HepG2 (cell line): Measurements from ENCODE around the gene PMS2. TPM values are rescaled to one million over a fixed set of nuclear protein-coding genes. Genes with fewer than 3 reads are reported as not detected.

ENCODE experiments used
- ATAC-seq: fragments of 200-7000 bp; cut with Tn5 transposase; 3 replicates; pipeline ENCODE4 v1.9.1; 2020; ENCODE audit warnings: mild to moderate bottlenecking, moderate library complexity
- BruUV-seq: library from RNA; stranded (reverse); fragments of 400-500 nt; replicated peaks from 2 replicates; lab custom pipeline; 2021; lab: Mats Ljungman, UMichigan
- CTCF ChIA-PET: fragments of 300-600 bp; formaldehyde crosslinking; extraction: SDS; loops from one replicate; lab custom pipeline; 2021; ENCODE audit warnings: low total read pairs, inconsistent platforms, low intra/inter-chr PET ratio; lab: Yijun Ruan, JAX
- POLR2A ChIA-PET: fragments of 350-600 bp; sonication (Branson Sonifier 250); formaldehyde crosslinking; loops from one replicate; lab custom pipeline; 2020; ENCODE audit warnings: antibody characterized with exemption, inconsistent platforms; lab: Yijun Ruan, JAX
- DNase-seq: peaks from one replicate; pipeline ENCODE4 v3.0.0-alpha.2; 2015; ENCODE audit warnings: low spot score
- FAIRE-seq: peaks from 3 replicates; lab custom pipeline; 2011; peaks lifted over from hg19 to GRCh38; lab: Jason Lieb, UNC
- H2AFZ ChIP-seq: one replicate; pipeline ENCODE4 v1.6.1; 2011; ENCODE audit warnings: low read length, inconsistent platforms
- H3K27ac ChIP-seq: fragments of 300-600 bp; 3 replicates; pipeline ENCODE4 v1.8.0; 2011; ENCODE audit warnings: mixed run types, mild to moderate bottlenecking, mixed read lengths, low read length, inconsistent platforms; ENCODE audit not compliant: insufficient read depth; ENCODE audit errors: extremely low read length
- H3K27me3 ChIP-seq, 2 experiments: fragments of 200-600 bp in 1 of 2; 2 replicates in 1 of 2; 3 replicates in 1 of 2; pipeline versions ENCODE4 v1.6.0 to v1.8.0; 2011; ENCODE audit warnings: low read length in 2 of 2, mild to moderate bottlenecking in 2 of 2, moderate library complexity in 2 of 2, inconsistent platforms in 1 of 2; ENCODE audit not compliant: insufficient read depth in 2 of 2, control insufficient read depth in 1 of 2
- H3K36me3 ChIP-seq, 2 experiments: fragments of 200-600 bp in 1 of 2; replicated peaks in 1 of 2; 2 replicates in 1 of 2; 3 replicates in 1 of 2; pipeline versions ENCODE4 v1.5.1 to v1.8.0; 2011; ENCODE audit warnings: low read length in 2 of 2, inconsistent platforms in 1 of 2; ENCODE audit not compliant: insufficient read depth in 2 of 2, control insufficient read depth in 1 of 2
- H3K4me1 ChIP-seq: 2 replicates; pipeline ENCODE4 v1.5.1; 2012; ENCODE audit warnings: low read length, inconsistent platforms; ENCODE audit not compliant: insufficient read depth
- H3K4me2 ChIP-seq: 2 replicates; pipeline ENCODE4 v1.6.0; 2011; ENCODE audit warnings: low read depth, low read length, inconsistent platforms
- H3K4me3 ChIP-seq, 3 experiments: fragments of 200-600 bp in 1 of 3; sonication (generic), shearing (Covaris generic) in 1 of 3; replicated peaks in 1 of 3; 2 replicates each; pipeline ENCODE4 v1.5.1; 2011 to 2016; ENCODE audit warnings: low read length in 3 of 3, inconsistent platforms in 2 of 3, low read depth in 2 of 3, mild to moderate bottlenecking in 2 of 3, control low read depth in 1 of 3, mixed read lengths in 1 of 3; ENCODE audit not compliant: insufficient read depth in 1 of 3
- H3K79me2 ChIP-seq: one replicate; pipeline ENCODE4 v1.6.1; 2011; ENCODE audit warnings: low read length, inconsistent platforms; ENCODE audit not compliant: insufficient read depth
- H3K9ac ChIP-seq: 2 replicates; pipeline ENCODE4 v1.6.0; 2011; ENCODE audit warnings: mild to moderate bottlenecking, low read depth, low read length, inconsistent platforms; ENCODE audit not compliant: insufficient read depth
- H3K9me3 ChIP-seq: 2 replicates; pipeline ENCODE4 v1.5.1; 2012; ENCODE audit warnings: mild to moderate bottlenecking, low read length
- H4K20me1 ChIP-seq: 2 replicates; pipeline ENCODE4 v1.6.0; 2011; ENCODE audit warnings: inconsistent platforms, mild to moderate bottlenecking, low read length, moderate library complexity; ENCODE audit not compliant: insufficient read depth
- KLF11 ChIP-seq: IDR thresholded peaks from 2 replicates; pipeline ENCODE4 v1.6.1; 2016; ENCODE audit warnings: missing compliant biosample characterization
- MAFG ChIP-seq: sonication (generic); formaldehyde crosslinking; IDR thresholded peaks from 2 replicates; pipeline ENCODE4 v1.5.1; 2020; ENCODE audit warnings: mild to moderate bottlenecking, missing genetic modification reagents
- PHF8 ChIP-seq: sonication (generic); formaldehyde crosslinking; IDR thresholded peaks from 2 replicates; pipeline ENCODE4 v1.5.0; 2020; ENCODE audit warnings: missing genetic modification reagents
- PTBP1 ChIP-seq: fragments of 200-400 bp; formaldehyde crosslinking; IDR thresholded peaks from 2 replicates; pipeline ENCODE4 v1.6.1; 2018; ENCODE audit warnings: low read length, low read depth; ENCODE audit not compliant: poor library complexity, severe bottlenecking
- RFXANK ChIP-seq: IDR thresholded peaks from 2 replicates; pipeline ENCODE4 v1.6.1; 2016
- SP5 ChIP-seq: IDR thresholded peaks from 2 replicates; pipeline ENCODE4 v1.6.1; 2016; ENCODE audit warnings: low read depth, borderline replicate concordance
- ZFP41 ChIP-seq: sonication (generic); formaldehyde crosslinking; IDR thresholded peaks from 2 replicates; pipeline ENCODE4 v1.4.0; 2020; ENCODE audit warnings: mild to moderate bottlenecking, missing genetic modification reagents, borderline replicate concordance
- ZNF207 ChIP-seq: fragments of 450-650 bp; IDR thresholded peaks from 2 replicates; pipeline ENCODE4 v1.6.1; 2016; ENCODE audit warnings: antibody characterized with exemption, borderline replicate concordance
- ZNF589 ChIP-seq: sonication (generic); formaldehyde crosslinking; conservative IDR thresholded peaks from 2 replicates; pipeline ENCODE4 v1.8.0; 2022; ENCODE audit warnings: mild to moderate bottlenecking, moderate library complexity, missing genetic modification reagents
- WGBS: methylation state at CpG from one replicate; pipeline ENCODE4 v1.1.6; 2017; ENCODE audit warnings: low lambda C conversion rate; 5-methylcytosine and 5-hydroxymethylcytosine counted together
- in situ Hi-C: cut with HindIII; loops from 2 replicates; pipeline ENCODE4 v1.10.0; 2017; ENCODE audit warnings: low pct_unique_long_range_greater_than_20kb; ENCODE audit not compliant: extremely low pct_ligation_motif_present
- intact Hi-C: fragments of 100-400 bp; cut with micrococcal nuclease; formaldehyde crosslinking; loops from one replicate; pipeline ENCODE4 v1.10.0; 2022; ENCODE audit not compliant: unreplicated experiment
- polyA plus RNA-seq, 8 experiments: library from polyadenylated mRNA; depleted of rRNA in 3 of 8; stranded (reverse) in 7 of 8; unstranded in 1 of 8; fragments of >200 nt; fragmentation: Illumina TruSeq in 4 of 8; extraction: Trizol in 4 of 8; gene quantifications; 2 replicates each; pipeline versions ENCODE4 v1.2.1 to v1.2.3, GENCODE V29; 2011 to 2016; ENCODE audit warnings: low read depth in 4 of 8, missing spikeins in 1 of 8, mixed read lengths in 1 of 8; ENCODE audit not compliant: insufficient read depth in 1 of 8
- total RNA-seq, 5 experiments: library from RNA; depleted of rRNA; stranded (reverse); fragments of >200 nt; fragmentation: Illumina TruSeq; extraction: Trizol; gene quantifications; 2 replicates each; pipeline ENCODE4 v1.2.3, GENCODE V29; 2016; ENCODE audit warnings: low read depth in 1 of 5
- TF ChIP-seq, protein P1 (sequence below): IDR thresholded peaks from 2 replicates; pipeline ENCODE4 v1.4.0; 2020; ENCODE audit warnings: mild to moderate bottlenecking, missing genetic modification reagents
- TF ChIP-seq, protein P2 (sequence below): sonication (generic); formaldehyde crosslinking; IDR thresholded peaks from 2 replicates; pipeline ENCODE4 v1.4.0; 2020; ENCODE audit warnings: missing genetic modification reagents, mild to moderate bottlenecking, borderline replicate concordance
- TF ChIP-seq, protein P3 (sequence below): sonication (generic); formaldehyde crosslinking; IDR thresholded peaks from 2 replicates; pipeline ENCODE4 v1.4.0; 2020; ENCODE audit warnings: missing genetic modification reagents, borderline replicate concordance

Gene PMS2
- total and polyA plus RNA-seq, 2 of the 13 experiments (the other 11 are each of a cell fraction or from before 2014, with no cell fraction given) = 6.3 to 11.4 TPM

DNA sequence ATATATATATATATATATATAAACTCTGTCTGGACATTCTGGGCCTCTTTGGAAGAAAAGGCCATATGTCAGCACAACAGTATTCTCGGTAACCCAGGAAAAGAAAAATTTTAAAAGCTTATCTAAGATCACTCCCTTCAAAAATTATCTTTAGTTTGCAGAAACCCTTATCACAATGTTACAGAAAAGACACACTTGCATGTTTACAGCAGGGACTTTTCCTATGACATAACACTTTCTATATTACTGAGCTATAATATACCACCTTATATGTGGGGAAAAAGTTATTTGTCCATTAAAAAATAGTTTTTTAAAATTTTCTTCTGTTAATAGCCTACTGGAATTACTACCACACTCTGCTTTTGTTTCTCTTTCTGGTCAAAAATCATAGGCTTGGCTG is 47.8 kb upstream of the PMS2 start:
- peak overlapping the region; percentile 98 for H3K4me2 ChIP-seq
- H3K27ac ChIP-seq = peak overlapping the region; percentile 96
- no TSS peak for BruUV-seq
- peak overlapping the region; percentile 68 to 88 (median 78); a peak in 3 of 6 replicates for H3K4me3 ChIP-seq
- 72% methylated on average over 1 of the region's 1 CpG for WGBS
- H3K4me1 ChIP-seq = peaks cover 37% of the 10 kb centered on the region
- peaks cover 2 to 14% of the 10 kb centered on the region in 2 experiments for H3K36me3 ChIP-seq
- FAIRE-seq (no peak), ATAC-seq (no peak), DNase-seq (no peak)
- CTCF ChIA-PET = no interaction called here
- POLR2A ChIA-PET = interaction anchor here (1.0 to 1.1 kb wide), 2 partner anchors 32 to 392 kb away, joined by 3 read pairs; no protein-coding TSS in a partner anchor
- peak overlapping the region; percentile 95; the same call in 1 of the 2 replicates for H3K9ac ChIP-seq
- H2AFZ ChIP-seq = no peak overlapping the region
- peaks cover 21% of the 10 kb centered on the region for H4K20me1 ChIP-seq
- in situ Hi-C loops = no loop called here
- intact Hi-C loops = no loop called here
- no peaks in the 10 kb centered on the region for H3K9me3 ChIP-seq
- no peaks in the 10 kb centered on the region; a peak in 1 of 5 replicates for H3K27me3 ChIP-seq
- H3K79me2 ChIP-seq = peaks cover 37% of the 10 kb centered on the region
- TF ChIP-seq RFXANK (CRISPR knock-in tag) = no peak
- TF ChIP-seq, protein P1, sequence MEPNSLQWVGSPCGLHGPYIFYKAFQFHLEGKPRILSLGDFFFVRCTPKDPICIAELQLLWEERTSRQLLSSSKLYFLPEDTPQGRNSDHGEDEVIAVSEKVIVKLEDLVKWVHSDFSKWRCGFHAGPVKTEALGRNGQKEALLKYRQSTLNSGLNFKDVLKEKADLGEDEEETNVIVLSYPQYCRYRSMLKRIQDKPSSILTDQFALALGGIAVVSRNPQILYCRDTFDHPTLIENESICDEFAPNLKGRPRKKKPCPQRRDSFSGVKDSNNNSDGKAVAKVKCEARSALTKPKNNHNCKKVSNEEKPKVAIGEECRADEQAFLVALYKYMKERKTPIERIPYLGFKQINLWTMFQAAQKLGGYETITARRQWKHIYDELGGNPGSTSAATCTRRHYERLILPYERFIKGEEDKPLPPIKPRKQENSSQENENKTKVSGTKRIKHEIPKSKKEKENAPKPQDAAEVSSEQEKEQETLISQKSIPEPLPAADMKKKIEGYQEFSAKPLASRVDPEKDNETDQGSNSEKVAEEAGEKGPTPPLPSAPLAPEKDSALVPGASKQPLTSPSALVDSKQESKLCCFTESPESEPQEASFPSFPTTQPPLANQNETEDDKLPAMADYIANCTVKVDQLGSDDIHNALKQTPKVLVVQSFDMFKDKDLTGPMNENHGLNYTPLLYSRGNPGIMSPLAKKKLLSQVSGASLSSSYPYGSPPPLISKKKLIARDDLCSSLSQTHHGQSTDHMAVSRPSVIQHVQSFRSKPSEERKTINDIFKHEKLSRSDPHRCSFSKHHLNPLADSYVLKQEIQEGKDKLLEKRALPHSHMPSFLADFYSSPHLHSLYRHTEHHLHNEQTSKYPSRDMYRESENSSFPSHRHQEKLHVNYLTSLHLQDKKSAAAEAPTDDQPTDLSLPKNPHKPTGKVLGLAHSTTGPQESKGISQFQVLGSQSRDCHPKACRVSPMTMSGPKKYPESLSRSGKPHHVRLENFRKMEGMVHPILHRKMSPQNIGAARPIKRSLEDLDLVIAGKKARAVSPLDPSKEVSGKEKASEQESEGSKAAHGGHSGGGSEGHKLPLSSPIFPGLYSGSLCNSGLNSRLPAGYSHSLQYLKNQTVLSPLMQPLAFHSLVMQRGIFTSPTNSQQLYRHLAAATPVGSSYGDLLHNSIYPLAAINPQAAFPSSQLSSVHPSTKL (CRISPR knock-in tag) = no peak
- TF ChIP-seq, protein P2, sequence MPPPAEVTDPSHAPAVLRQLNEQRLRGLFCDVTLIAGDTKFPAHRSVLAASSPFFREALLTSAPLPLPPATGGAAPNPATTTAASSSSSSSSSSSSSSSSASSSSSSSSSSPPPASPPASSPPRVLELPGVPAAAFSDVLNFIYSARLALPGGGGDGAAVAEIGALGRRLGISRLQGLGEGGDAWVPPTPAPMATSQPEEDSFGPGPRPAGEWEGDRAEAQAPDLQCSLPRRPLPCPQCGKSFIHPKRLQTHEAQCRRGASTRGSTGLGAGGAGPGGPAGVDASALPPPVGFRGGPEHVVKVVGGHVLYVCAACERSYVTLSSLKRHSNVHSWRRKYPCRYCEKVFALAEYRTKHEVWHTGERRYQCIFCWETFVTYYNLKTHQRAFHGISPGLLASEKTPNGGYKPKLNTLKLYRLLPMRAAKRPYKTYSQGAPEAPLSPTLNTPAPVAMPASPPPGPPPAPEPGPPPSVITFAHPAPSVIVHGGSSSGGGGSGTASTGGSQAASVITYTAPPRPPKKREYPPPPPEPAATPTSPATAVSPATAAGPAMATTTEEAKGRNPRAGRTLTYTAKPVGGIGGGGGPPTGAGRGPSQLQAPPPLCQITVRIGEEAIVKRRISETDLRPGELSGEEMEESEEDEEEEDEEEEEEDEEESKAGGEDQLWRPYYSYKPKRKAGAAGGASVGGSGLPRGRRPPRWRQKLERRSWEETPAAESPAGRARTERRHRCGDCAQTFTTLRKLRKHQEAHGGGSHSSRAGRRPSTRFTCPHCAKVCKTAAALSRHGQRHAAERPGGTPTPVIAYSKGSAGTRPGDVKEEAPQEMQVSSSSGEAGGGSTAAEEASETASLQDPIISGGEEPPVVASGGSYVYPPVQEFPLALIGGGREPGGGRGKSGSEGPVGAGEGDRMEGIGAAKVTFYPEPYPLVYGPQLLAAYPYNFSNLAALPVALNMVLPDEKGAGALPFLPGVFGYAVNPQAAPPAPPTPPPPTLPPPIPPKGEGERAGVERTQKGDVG (CRISPR knock-in tag) = no peak
- no peak for TF ChIP-seq ZNF589 (CRISPR knock-in tag)
- TF ChIP-seq ZFP41 = no peak
- TF ChIP-seq PHF8 (CRISPR knock-in tag) = no peak
- TF ChIP-seq MAFG (CRISPR knock-in tag) = no peak
- no peak for TF ChIP-seq ZNF207
- no peak for TF ChIP-seq KLF11 (CRISPR knock-in tag)
- TF ChIP-seq, protein P3, sequence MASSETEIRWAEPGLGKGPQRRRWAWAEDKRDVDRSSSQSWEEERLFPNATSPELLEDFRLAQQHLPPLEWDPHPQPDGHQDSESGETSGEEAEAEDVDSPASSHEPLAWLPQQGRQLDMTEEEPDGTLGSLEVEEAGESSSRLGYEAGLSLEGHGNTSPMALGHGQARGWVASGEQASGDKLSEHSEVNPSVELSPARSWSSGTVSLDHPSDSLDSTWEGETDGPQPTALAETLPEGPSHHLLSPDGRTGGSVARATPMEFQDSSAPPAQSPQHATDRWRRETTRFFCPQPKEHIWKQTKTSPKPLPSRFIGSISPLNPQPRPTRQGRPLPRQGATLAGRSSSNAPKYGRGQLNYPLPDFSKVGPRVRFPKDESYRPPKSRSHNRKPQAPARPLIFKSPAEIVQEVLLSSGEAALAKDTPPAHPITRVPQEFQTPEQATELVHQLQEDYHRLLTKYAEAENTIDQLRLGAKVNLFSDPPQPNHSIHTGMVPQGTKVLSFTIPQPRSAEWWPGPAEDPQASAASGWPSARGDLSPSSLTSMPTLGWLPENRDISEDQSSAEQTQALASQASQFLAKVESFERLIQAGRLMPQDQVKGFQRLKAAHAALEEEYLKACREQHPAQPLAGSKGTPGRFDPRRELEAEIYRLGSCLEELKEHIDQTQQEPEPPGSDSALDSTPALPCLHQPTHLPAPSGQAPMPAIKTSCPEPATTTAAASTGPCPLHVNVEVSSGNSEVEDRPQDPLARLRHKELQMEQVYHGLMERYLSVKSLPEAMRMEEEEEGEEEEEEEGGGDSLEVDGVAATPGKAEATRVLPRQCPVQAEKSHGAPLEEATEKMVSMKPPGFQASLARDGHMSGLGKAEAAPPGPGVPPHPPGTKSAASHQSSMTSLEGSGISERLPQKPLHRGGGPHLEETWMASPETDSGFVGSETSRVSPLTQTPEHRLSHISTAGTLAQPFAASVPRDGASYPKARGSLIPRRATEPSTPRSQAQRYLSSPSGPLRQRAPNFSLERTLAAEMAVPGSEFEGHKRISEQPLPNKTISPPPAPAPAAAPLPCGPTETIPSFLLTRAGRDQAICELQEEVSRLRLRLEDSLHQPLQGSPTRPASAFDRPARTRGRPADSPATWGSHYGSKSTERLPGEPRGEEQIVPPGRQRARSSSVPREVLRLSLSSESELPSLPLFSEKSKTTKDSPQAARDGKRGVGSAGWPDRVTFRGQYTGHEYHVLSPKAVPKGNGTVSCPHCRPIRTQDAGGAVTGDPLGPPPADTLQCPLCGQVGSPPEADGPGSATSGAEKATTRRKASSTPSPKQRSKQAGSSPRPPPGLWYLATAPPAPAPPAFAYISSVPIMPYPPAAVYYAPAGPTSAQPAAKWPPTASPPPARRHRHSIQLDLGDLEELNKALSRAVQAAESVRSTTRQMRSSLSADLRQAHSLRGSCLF (CRISPR knock-in tag) = no peak
- no peak for TF ChIP-seq SP5
- TF ChIP-seq PTBP1 = no peak
